BLaER1 (cell line): Measurements from ENCODE around the gene ATP11A.
A peak's percentile ranks its signal among the peaks of the same experiment; 100 is the strongest.
"Not testable (repeated sequence)": the region's sequence is repeated elsewhere in the genome, so short reads cannot be mapped to it uniquely, and the experiment has no call there.

Experiments used
- H3K27ac ChIP-seq: shearing (Covaris generic); formaldehyde crosslinking; 2 replicates; pipeline ENCODE4 v1.8.1; 2022
- H3K27me3 ChIP-seq: shearing (Covaris generic); formaldehyde crosslinking; 2 replicates; pipeline ENCODE4 v1.8.1; 2022
- H3K36me3 ChIP-seq: shearing (Covaris generic); formaldehyde crosslinking; 2 replicates; pipeline ENCODE4 v1.8.1; 2022
- H3K4me1 ChIP-seq: shearing (Covaris generic); formaldehyde crosslinking; 2 replicates; pipeline ENCODE4 v1.8.1; 2022
- H3K4me2 ChIP-seq: shearing (Covaris generic); formaldehyde crosslinking; 2 replicates; pipeline ENCODE4 v1.8.1; 2022
- H3K4me3 ChIP-seq: shearing (Covaris generic); formaldehyde crosslinking; 2 replicates; pipeline ENCODE4 v1.8.1; 2022
- H3K9ac ChIP-seq: shearing (Covaris generic); formaldehyde crosslinking; 2 replicates; pipeline ENCODE4 v1.8.1; 2022
- H3K9me3 ChIP-seq: shearing (Covaris generic); formaldehyde crosslinking; 2 replicates; pipeline ENCODE4 v1.8.1; 2022
- H4K20me1 ChIP-seq: shearing (Covaris generic); formaldehyde crosslinking; 2 replicates; pipeline ENCODE4 v1.8.1; 2022
- Cebpa-rat ChIP-seq: shearing (Covaris generic); IDR thresholded peaks from 2 replicates; pipeline ENCODE4 v1.8.1; 2022

ATP11A gene

GRCh38 chr13:112799394-112799793 is 109.6 kb downstream of the ATP11A start:
- Histone ChIP-seq H3K27ac (no peak overlapping the region), H4K20me1 (no peaks in the 10 kb centered on the region), H3K4me1 (peaks cover 8% of the 10 kb centered on the region), H3K27me3 (no peaks in the 10 kb centered on the region), H3K9ac (no peak overlapping the region), H3K4me2 (no peak overlapping the region), H3K4me3 (no peak overlapping the region), H3K9me3 (peaks cover 12% of the 10 kb centered on the region), H3K36me3 (peaks cover 28% of the 10 kb centered on the region)
- no peak for TF ChIP-seq Cebpa-rat

DNA sequence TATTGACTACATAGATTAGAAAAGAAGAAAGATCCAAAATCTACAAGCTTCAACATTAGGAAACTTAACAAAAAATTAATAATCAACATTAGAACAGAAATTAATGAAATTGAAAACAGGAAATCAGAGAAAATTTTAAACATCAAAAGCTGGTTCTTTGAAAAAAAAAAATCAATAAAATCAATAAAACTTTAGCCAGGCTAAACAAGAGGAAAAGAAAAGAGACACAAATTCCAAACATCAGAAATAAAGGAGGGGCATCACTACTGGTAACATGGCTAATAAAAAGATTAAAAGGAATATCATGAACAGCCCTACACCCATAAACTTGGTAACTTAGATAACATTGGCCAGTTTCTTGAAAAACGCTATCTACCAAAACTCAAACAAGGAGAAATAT is 110.2 kb downstream of the ATP11A start:
- Histone ChIP-seq H3K27ac (no peak overlapping the region), H4K20me1 (no peaks in the 10 kb centered on the region), H3K9me3 (peaks cover 12% of the 10 kb centered on the region), H3K4me2 (no peak overlapping the region), H3K9ac (no peak overlapping the region), H3K36me3 (peaks cover 25% of the 10 kb centered on the region), H3K4me1 (peaks cover 15% of the 10 kb centered on the region), H3K4me3 (no peak overlapping the region), H3K27me3 (no peaks in the 10 kb centered on the region)
- no peak for TF ChIP-seq Cebpa-rat

GRCh38 chr13:112800807-112801206 is 111.0 kb downstream of the ATP11A start:
- not testable (repeated sequence) for H3K4me2 ChIP-seq, H3K27me3 ChIP-seq, H3K4me3 ChIP-seq, H3K27ac ChIP-seq, H4K20me1 ChIP-seq, H3K9ac ChIP-seq
- peaks cover 29% of the 10 kb centered on the region for H3K36me3 ChIP-seq
- peaks cover 16% of the 10 kb centered on the region for H3K4me1 ChIP-seq
- peaks cover 12% of the 10 kb centered on the region for H3K9me3 ChIP-seq

GRCh38 chr13:112802802-112803195 is 113.0 kb downstream of the ATP11A start:
- H3K36me3 ChIP-seq = peaks cover 40% of the 10 kb centered on the region
- no peak overlapping the region for H3K4me3 ChIP-seq
- H3K27ac ChIP-seq = no peak overlapping the region
- no peak overlapping the region for H3K4me2 ChIP-seq
- peaks cover 16% of the 10 kb centered on the region for H3K4me1 ChIP-seq
- peaks cover 7% of the 10 kb centered on the region for H3K9me3 ChIP-seq
- H4K20me1 ChIP-seq = no peaks in the 10 kb centered on the region; the same call in 1 of the 2 replicates
- H3K9ac ChIP-seq = no peak overlapping the region
- no peak for TF ChIP-seq Cebpa-rat
- H3K27me3 ChIP-seq = no peaks in the 10 kb centered on the region

- H3K4me3 ChIP-seq = no peak overlapping the region
- H3K9me3 ChIP-seq = peaks cover 7% of the 10 kb centered on the region
- no peak overlapping the region for H3K4me2 ChIP-seq
- H4K20me1 ChIP-seq = no peaks in the 10 kb centered on the region; the same call in 1 of the 2 replicates
- peaks cover 16% of the 10 kb centered on the region for H3K4me1 ChIP-seq
- peaks cover 37% of the 10 kb centered on the region for H3K36me3 ChIP-seq
- no peaks in the 10 kb centered on the region for H3K27me3 ChIP-seq
- TF ChIP-seq Cebpa-rat = no peak
- H3K27ac ChIP-seq = no peak overlapping the region
- H3K9ac ChIP-seq = no peak overlapping the region
These were observed 113.6 kb downstream of the ATP11A start for GRCh38 chr13:112803422-112803821.

GRCh38 chr13:112804374-112804773 is 114.5 kb downstream of the ATP11A start:
- Histone ChIP-seq H3K4me3 (no peak overlapping the region), H3K27me3 (no peaks in the 10 kb centered on the region), H3K9ac (no peak overlapping the region), H3K27ac (no peak overlapping the region), H3K4me2 (peak overlapping the region; percentile 18; the same call in 1 of the 2 replicates), H3K4me1 (peaks cover 16% of the 10 kb centered on the region), H4K20me1 (no peaks in the 10 kb centered on the region; the same call in 1 of the 2 replicates), H3K9me3 (peaks cover 3% of the 10 kb centered on the region), H3K36me3 (peaks cover 40% of the 10 kb centered on the region)
- no peak for TF ChIP-seq Cebpa-rat

GRCh38 chr13:112806739-112807652 is 117.2 kb downstream of the ATP11A start:
- no peaks in the 10 kb centered on the region for H3K27me3 ChIP-seq
- no peak for TF ChIP-seq Cebpa-rat
- no peak overlapping the region for H3K9ac ChIP-seq
- no peaks in the 10 kb centered on the region for H3K9me3 ChIP-seq
- peaks cover 53% of the 10 kb centered on the region for H3K36me3 ChIP-seq
- H3K4me2 ChIP-seq = no peak overlapping the region
- no peak overlapping the region for H3K27ac ChIP-seq
- H3K4me3 ChIP-seq = no peak overlapping the region
- H3K4me1 ChIP-seq = peaks cover 16% of the 10 kb centered on the region
- no peaks in the 10 kb centered on the region; the same call in 1 of the 2 replicates for H4K20me1 ChIP-seq

DNA sequence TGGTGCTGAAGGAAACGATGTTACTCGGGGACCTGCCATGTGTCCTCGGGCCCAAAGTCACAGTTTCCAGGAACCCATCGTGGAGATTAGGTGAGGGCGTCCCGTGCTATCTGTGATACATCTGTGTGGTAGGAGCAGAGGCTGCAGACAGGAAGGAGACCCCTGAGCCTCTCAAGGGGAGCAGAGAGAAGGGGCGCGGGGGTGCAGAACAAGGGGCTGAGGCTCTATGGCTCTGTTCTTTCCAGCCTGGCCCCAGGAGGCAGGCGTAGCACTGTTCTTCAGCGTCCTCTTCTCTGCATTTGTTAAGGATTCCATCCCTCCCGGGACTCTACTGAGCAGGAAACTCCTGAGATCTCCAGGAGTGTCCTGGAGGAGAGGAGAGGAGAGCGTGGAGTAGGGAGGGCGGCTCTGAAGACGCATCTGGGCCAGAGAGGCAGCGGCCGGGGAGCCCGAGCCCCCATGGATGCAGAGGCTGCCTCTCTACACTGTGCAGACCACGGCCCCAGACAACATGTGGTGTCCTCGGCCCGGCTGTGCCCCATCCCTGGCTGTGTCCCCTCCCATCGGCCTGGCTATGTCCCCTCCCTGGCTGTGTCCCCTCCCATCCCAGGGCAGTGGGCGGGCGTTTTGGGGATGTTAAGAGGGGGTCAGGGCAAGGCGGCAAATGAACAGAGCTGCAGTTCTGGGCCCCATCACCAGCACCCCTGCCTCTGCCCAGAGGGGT is 118.0 kb downstream of the ATP11A start:
- peaks cover 16% of the 10 kb centered on the region for H3K4me1 ChIP-seq
- peaks cover 61% of the 10 kb centered on the region for H3K36me3 ChIP-seq
- no peak overlapping the region for H3K4me2 ChIP-seq
- no peak overlapping the region for H3K9ac ChIP-seq
- H4K20me1 ChIP-seq = no peaks in the 10 kb centered on the region; the same call in 1 of the 2 replicates
- H3K9me3 ChIP-seq = peaks cover 8% of the 10 kb centered on the region
- H3K27me3 ChIP-seq = no peaks in the 10 kb centered on the region
- H3K4me3 ChIP-seq = no peak overlapping the region
- no peak overlapping the region for H3K27ac ChIP-seq
- TF ChIP-seq Cebpa-rat = no peak

- Histone ChIP-seq H3K27me3 (no peaks in the 10 kb centered on the region), H3K4me1 (peaks cover 10% of the 10 kb centered on the region), H3K9me3 (peaks cover 15% of the 10 kb centered on the region), H3K4me2 (no peak overlapping the region), H3K4me3 (no peak overlapping the region), H3K9ac (no peak overlapping the region), H3K36me3 (peaks cover 68% of the 10 kb centered on the region), H3K27ac (no peak overlapping the region), H4K20me1 (no peaks in the 10 kb centered on the region; the same call in 1 of the 2 replicates)
- no peak for TF ChIP-seq Cebpa-rat
These were observed 118.7 kb downstream of the ATP11A start for GRCh38 chr13:112808377-112809140.
